HCT116 (cell line): ENCODE measurements around the gene WDR13. TPM values are rescaled to one million over a fixed set of nuclear protein-coding genes. Genes with fewer than 3 reads are reported as not detected.

Source experiments
- ATAC-seq: fragments of 200-7000 bp; cut with Tn5 transposase; 2 replicates; pipeline ENCODE4 v1.9.1; 2020; ENCODE audit warnings: mild to moderate bottlenecking, moderate library complexity
- BruUV-seq: library from RNA; stranded (reverse); fragments of 400-500 nt; replicated peaks from 2 replicates; lab custom pipeline; 2021; lab: Mats Ljungman, UMichigan
- CTCF ChIA-PET: fragments of 300-600 bp; sonication (Branson Sonifier 250); formaldehyde crosslinking; loops from one replicate; lab custom pipeline; 2021; ENCODE audit warnings: antibody characterized with exemption; lab: Charles Lee
- POLR2A ChIA-PET: fragments of 300-600, 350-600 bp; sonication (Branson Sonifier 250); formaldehyde crosslinking; loops from one replicate; lab custom pipeline; 2021; ENCODE audit warnings: antibody characterized with exemption; lab: Charles Lee
- RAD21 ChIA-PET, 2 experiments: fragments of 300-600 bp; sonication (Branson Sonifier 250); formaldehyde crosslinking; loops; one replicate each; lab custom pipeline; 2023; ENCODE audit warnings: low total read pairs in 2 of 2; ENCODE audit not compliant: uncharacterized antibody in 2 of 2, unreplicated experiment in 2 of 2, low non-redundant PET in 1 of 2; lab: Charles Lee
- DNase-seq: peaks from one replicate; pipeline ENCODE4 v3.0.0-alpha.2; 2010; ENCODE audit warnings: low read depth, low spot score
- H2AFZ ChIP-seq: fragments of 200-600 bp; shearing (Covaris generic), sonication (generic); 2 replicates; pipeline ENCODE4 v1.6.1; 2017; ENCODE audit warnings: low read depth, mixed run types, mixed read lengths, antibody characterized with exemption, low read length; ENCODE audit not compliant: poor library complexity, severe bottlenecking
- H3K27ac ChIP-seq: 2 replicates; pipeline ENCODE4 v1.5.1; 2012; ENCODE audit warnings: low read depth, low read length
- H3K27me3 ChIP-seq: fragments of 200-600 bp; sonication (generic); 2 replicates; pipeline ENCODE4 v1.6.1; 2016; ENCODE audit warnings: mixed run types, low read length, mixed read lengths; ENCODE audit not compliant: insufficient read depth
- H3K36me3 ChIP-seq, 2 experiments: fragments of 200-500 bp in 1 of 2; fragments of 200-600 bp in 1 of 2; sonication (Bioruptor generic) in 1 of 2; sonication (generic) in 1 of 2; 2 replicates each; pipeline versions ENCODE4 v1.5.1 to v1.6.1; 2014 to 2016; ENCODE audit warnings: low read length in 2 of 2, inconsistent platforms in 1 of 2, mixed read lengths in 1 of 2, mixed run types in 1 of 2; ENCODE audit not compliant: insufficient read depth in 2 of 2, control insufficient read depth in 1 of 2
- H3K4me1 ChIP-seq, 2 experiments: fragments of 200-600 bp in 1 of 2; sonication (generic) in 1 of 2; 2 replicates each; pipeline versions ENCODE4 v1.5.1 to v1.6.1; 2012 to 2017; ENCODE audit warnings: low read length in 2 of 2, inconsistent platforms in 1 of 2, mild to moderate bottlenecking in 1 of 2, mixed read lengths in 1 of 2, mixed run types in 1 of 2, moderate library complexity in 1 of 2; ENCODE audit not compliant: insufficient read depth in 2 of 2, control insufficient read depth in 1 of 2
- H3K4me2 ChIP-seq: fragments of 200-600 bp; sonication (generic); 2 replicates; pipeline ENCODE4 v1.6.1; 2017; ENCODE audit warnings: mixed run types, low read length, mixed read lengths
- H3K4me3 ChIP-seq, 2 experiments: fragments of 200-600 bp in 1 of 2; sonication (generic) in 1 of 2; replicated peaks in 1 of 2; 2 replicates each; pipeline ENCODE4 v1.5.1; 2011 to 2016; ENCODE audit warnings: low read length in 2 of 2, control low read depth in 1 of 2, low read depth in 1 of 2, mild to moderate bottlenecking in 1 of 2, mixed read lengths in 1 of 2, mixed run types in 1 of 2
- H3K79me2 ChIP-seq: fragments of 200-600 bp; sonication (generic); 2 replicates; pipeline ENCODE4 v1.6.1; 2017; ENCODE audit warnings: mild to moderate bottlenecking, mixed run types, low read length, moderate library complexity, mixed read lengths; ENCODE audit not compliant: insufficient read depth
- H3K9ac ChIP-seq: fragments of 200-600 bp; sonication (generic); 2 replicates; pipeline ENCODE4 v1.6.1; 2016; ENCODE audit warnings: low read length, mixed read lengths
- H3K9me2 ChIP-seq: fragments of 200-600 bp; sonication (generic), shearing (Covaris generic); 2 replicates; pipeline ENCODE4 v1.6.1; 2017; ENCODE audit warnings: mixed run types, mild to moderate bottlenecking, moderate library complexity; ENCODE audit not compliant: insufficient read depth
- H3K9me3 ChIP-seq, 2 experiments: fragments of 200-500 bp in 1 of 2; fragments of 200-600 bp in 1 of 2; sonication (Bioruptor generic) in 1 of 2; sonication (generic) in 1 of 2; 2 replicates each; pipeline ENCODE4 v1.6.1; 2014 to 2017; ENCODE audit warnings: low read length in 2 of 2, mixed read lengths in 2 of 2, inconsistent platforms in 1 of 2, low read depth in 1 of 2, mild to moderate bottlenecking in 1 of 2, mixed run types in 1 of 2, moderate library complexity in 1 of 2; ENCODE audit not compliant: control insufficient read depth in 1 of 2, insufficient read depth in 1 of 2
- H4K20me1 ChIP-seq: fragments of 200-600 bp; sonication (generic), shearing (Covaris generic); 2 replicates; pipeline ENCODE4 v1.6.1; 2017; ENCODE audit warnings: mixed run types, mild to moderate bottlenecking, moderate library complexity; ENCODE audit not compliant: insufficient read depth
- EGR1 ChIP-seq: IDR thresholded peaks from 2 replicates; pipeline ENCODE4 v1.6.1; 2012; ENCODE audit warnings: low read depth
- JUND ChIP-seq: IDR thresholded peaks from 2 replicates; pipeline ENCODE4 v1.6.1; 2012
- POLR2A ChIP-seq: IDR thresholded peaks from 2 replicates; pipeline ENCODE4 v1.7.0; 2011; ENCODE audit warnings: borderline replicate concordance; ENCODE audit not compliant: insufficient read depth, insufficient read length; ENCODE audit errors: extremely low read depth
- RAD21 ChIP-seq: IDR thresholded peaks from 2 replicates; pipeline ENCODE4 v1.6.1; 2012; ENCODE audit warnings: low read depth, mild to moderate bottlenecking
- REST ChIP-seq: IDR thresholded peaks from 2 replicates; pipeline ENCODE4 v1.6.1; 2012; ENCODE audit warnings: low read depth
- SIN3A ChIP-seq: IDR thresholded peaks from 2 replicates; pipeline ENCODE4 v1.6.1; 2012; ENCODE audit warnings: low read depth
- SP1 ChIP-seq: IDR thresholded peaks from 2 replicates; pipeline ENCODE4 v1.6.1; 2012; ENCODE audit warnings: low read depth
- TCF7L2 ChIP-seq: IDR thresholded peaks from 2 replicates; pipeline ENCODE4 v1.7.0; 2011; ENCODE audit warnings: borderline replicate concordance, inconsistent platforms; ENCODE audit not compliant: insufficient read depth, insufficient read length; ENCODE audit errors: extremely low read depth
- YY1 ChIP-seq: IDR thresholded peaks from 2 replicates; pipeline ENCODE4 v1.6.1; 2011; ENCODE audit warnings: low read length, low read depth, moderate library complexity, mild to moderate bottlenecking; ENCODE audit not compliant: insufficient replicate concordance; ENCODE audit errors: extremely low read depth
- ZBTB33 ChIP-seq: IDR thresholded peaks from 2 replicates; pipeline ENCODE4 v1.6.1; 2011; ENCODE audit warnings: mild to moderate bottlenecking, low read length, moderate library complexity; ENCODE audit not compliant: insufficient replicate concordance; ENCODE audit errors: extremely low read depth
- intact Hi-C: fragments of 100-400 bp; cut with micrococcal nuclease; formaldehyde crosslinking; loops from 2 replicates; pipeline ENCODE4 v1.10.0; 2022
- total RNA-seq: library from RNA; stranded (reverse); gene quantifications from one replicate; pipeline ENCODE4 v1.2.1, GENCODE V29; 2021; ENCODE audit not compliant: unreplicated experiment

The WDR13 gene
- total RNA-seq, 1 experiment from 2014 or later = 54.0 TPM

GRCh38 chrX:48636776-48637175 lies 39.5 kb downstream of the WDR13 start (continued):
- TF ChIP-seq REST (no peak), EGR1 (no peak), TCF7L2 (no peak), SIN3A (no peak), ZBTB33 (no peak), JUND (no peak), SP1 (no peak), POLR2A (no peak), RAD21 (no peak)

- CTCF ChIA-PET = no interaction called here
- no peaks in the 10 kb centered on the region for H3K36me3 ChIP-seq
- ATAC-seq = no peak
- no peak overlapping the region for H3K9ac ChIP-seq
- no peak overlapping the region for H3K27ac ChIP-seq
- no peaks in the 10 kb centered on the region for H3K9me2 ChIP-seq
- H3K4me3 ChIP-seq = no peak overlapping the region
- intact Hi-C loops = loop anchor here (5.0 kb wide), 1 partner anchor 302 kb away; no protein-coding TSS in a partner anchor
- no peaks in the 10 kb centered on the region for H3K79me2 ChIP-seq
- no peak overlapping the region for H2AFZ ChIP-seq
- H3K27me3 ChIP-seq = no peaks in the 10 kb centered on the region
- no peaks in the 10 kb centered on the region for H4K20me1 ChIP-seq
- H3K4me2 ChIP-seq = no peak overlapping the region
- BruUV-seq = no TSS peak
- H3K9me3 ChIP-seq = no peaks in the 10 kb centered on the region
- RAD21 ChIA-PET = no interaction called here
- POLR2A ChIA-PET = no interaction called here
- no peak for DNase-seq
- no peaks in the 10 kb centered on the region for H3K4me1 ChIP-seq
- no peak for TF ChIP-seq REST
- no peak for TF ChIP-seq SP1
- TF ChIP-seq TCF7L2 = no peak
- no peak for TF ChIP-seq EGR1
- no peak for TF ChIP-seq YY1
Measured at GRCh38 chrX:48645669-48646068, 48.4 kb downstream of the WDR13 start.
